Activated naive CD8-positive, alpha-beta T cell treated with anti-CD3 and anti-CD28 coated beads, Interleukin-2, amount 50 U/mL, for 24 hours (primary cell): ENCODE measurements around the gene ADCY5.
A peak's percentile ranks its signal among the peaks of the same experiment; 100 is the strongest.

ENCODE experiments used
- ATAC-seq: fragments of 150-1000 bp; cut with Tn5 transposase; one replicate; pipeline ENCODE4 v1.10.0; 2021
- DNase-seq: peaks from one replicate; pipeline ENCODE4 v3.0.0; 2021
- H3K27ac Mint-ChIP-seq: one replicate; pipeline ENCODE4 v1.8.0; 2021; ENCODE audit warnings: mild to moderate bottlenecking, mixed read lengths
- H3K27me3 Mint-ChIP-seq: one replicate; pipeline ENCODE4 v1.8.0; 2021; ENCODE audit warnings: mixed read lengths
- H3K36me3 Mint-ChIP-seq: one replicate; pipeline ENCODE4 v1.8.0; 2021; ENCODE audit warnings: low read depth, mixed read lengths
- H3K4me1 Mint-ChIP-seq: one replicate; pipeline ENCODE4 v1.8.0; 2021; ENCODE audit warnings: mixed read lengths
- H3K4me3 Mint-ChIP-seq: one replicate; pipeline ENCODE4 v1.8.0; 2021; ENCODE audit warnings: mild to moderate bottlenecking, moderate library complexity, mixed read lengths
- H3K9me3 Mint-ChIP-seq: one replicate; pipeline ENCODE4 v1.8.0; 2021; ENCODE audit warnings: mixed read lengths

Gene ADCY5

DNA sequence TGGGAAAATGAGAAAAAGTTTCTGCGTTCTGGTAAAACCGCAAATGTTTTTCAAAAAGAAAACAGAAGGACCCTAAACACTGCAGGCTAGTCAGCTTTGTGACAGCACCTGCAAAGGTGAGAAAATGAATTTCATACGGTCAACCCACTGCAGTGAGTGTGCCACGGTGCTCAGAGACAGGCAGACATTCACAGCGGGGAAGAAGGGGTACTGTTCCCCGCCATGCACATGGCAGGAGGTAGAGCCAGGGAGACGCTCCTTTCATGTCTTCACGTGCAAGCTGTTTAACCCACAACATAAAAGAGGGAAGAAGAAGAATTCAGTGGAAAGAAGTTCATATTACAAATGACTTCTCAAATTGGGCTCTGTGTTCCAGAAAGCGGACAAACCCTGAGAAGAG, 137.7 kb downstream of the ADCY5 start:
- no peak for ATAC-seq
- no peak for DNase-seq
- Mint-ChIP-seq H3K4me1 (no peaks in the 10 kb centered on the region), H3K27me3 (peaks cover 7% of the 10 kb centered on the region), H3K27ac (no peak overlapping the region), H3K4me3 (no peak overlapping the region), H3K9me3 (no peaks in the 10 kb centered on the region), H3K36me3 (no peaks in the 10 kb centered on the region)

DNA sequence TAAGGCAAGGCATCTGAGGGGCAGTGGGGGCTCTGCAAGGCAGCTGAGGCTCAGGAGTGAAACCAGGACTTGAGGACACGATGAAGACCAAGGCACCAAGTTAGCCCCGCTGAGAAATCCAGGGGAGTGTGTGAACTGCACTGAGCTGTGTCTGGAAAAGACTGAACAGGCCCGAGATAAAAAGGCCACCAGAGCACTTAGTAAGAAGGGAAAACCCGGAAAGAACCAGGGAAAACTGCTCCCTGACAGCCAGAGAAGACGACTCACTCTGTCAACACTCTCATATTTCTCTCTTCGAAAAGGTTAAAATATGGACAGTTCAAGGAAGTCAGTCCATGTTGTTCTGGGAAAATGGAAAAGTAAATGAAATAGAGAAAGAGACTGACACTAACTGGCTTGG, 138.1 kb downstream of the ADCY5 start:
- Mint-ChIP-seq H3K4me3 (no peak overlapping the region), H3K27ac (no peak overlapping the region), H3K27me3 (peaks cover 5% of the 10 kb centered on the region), H3K4me1 (no peaks in the 10 kb centered on the region), H3K36me3 (no peaks in the 10 kb centered on the region), H3K9me3 (no peaks in the 10 kb centered on the region)
- no peak for ATAC-seq
- DNase-seq = no peak

DNA sequence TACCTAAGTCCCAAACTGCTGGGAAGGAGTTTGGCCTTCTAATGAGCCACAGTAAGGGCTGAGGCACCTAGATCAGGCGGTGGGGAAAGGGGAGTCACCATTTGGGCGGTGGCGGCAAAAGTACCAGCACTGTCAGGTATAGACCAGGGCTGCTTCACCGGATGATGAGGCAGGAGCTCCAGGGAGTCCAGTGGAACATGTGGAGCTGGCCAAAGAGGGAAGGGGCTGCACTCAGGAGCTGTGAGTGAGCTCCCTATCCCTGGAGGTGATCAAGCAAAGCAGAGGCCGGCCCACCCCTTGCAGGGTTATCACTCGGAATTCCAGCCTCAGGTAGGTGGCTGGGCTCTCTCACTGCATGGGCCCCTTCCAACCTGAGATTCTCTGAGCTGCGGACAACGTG, 138.7 kb downstream of the ADCY5 start:
- peaks cover 4% of the 10 kb centered on the region for H3K27me3 Mint-ChIP-seq
- no peak overlapping the region for H3K4me3 Mint-ChIP-seq
- H3K27ac Mint-ChIP-seq = no peak overlapping the region
- no peaks in the 10 kb centered on the region for H3K9me3 Mint-ChIP-seq
- no peaks in the 10 kb centered on the region for H3K36me3 Mint-ChIP-seq
- no peaks in the 10 kb centered on the region for H3K4me1 Mint-ChIP-seq
- no peak for DNase-seq
- no peak for ATAC-seq

GRCh38 chr3:123307064-123307463, 141.8 kb downstream of the ADCY5 start:
- H3K9me3 Mint-ChIP-seq = no peaks in the 10 kb centered on the region
- H3K36me3 Mint-ChIP-seq = no peaks in the 10 kb centered on the region
- DNase-seq = no peak
- H3K4me3 Mint-ChIP-seq = no peak overlapping the region
- ATAC-seq = no peak
- H3K27ac Mint-ChIP-seq = no peak overlapping the region
- H3K4me1 Mint-ChIP-seq = no peaks in the 10 kb centered on the region
- H3K27me3 Mint-ChIP-seq = no peaks in the 10 kb centered on the region

DNA sequence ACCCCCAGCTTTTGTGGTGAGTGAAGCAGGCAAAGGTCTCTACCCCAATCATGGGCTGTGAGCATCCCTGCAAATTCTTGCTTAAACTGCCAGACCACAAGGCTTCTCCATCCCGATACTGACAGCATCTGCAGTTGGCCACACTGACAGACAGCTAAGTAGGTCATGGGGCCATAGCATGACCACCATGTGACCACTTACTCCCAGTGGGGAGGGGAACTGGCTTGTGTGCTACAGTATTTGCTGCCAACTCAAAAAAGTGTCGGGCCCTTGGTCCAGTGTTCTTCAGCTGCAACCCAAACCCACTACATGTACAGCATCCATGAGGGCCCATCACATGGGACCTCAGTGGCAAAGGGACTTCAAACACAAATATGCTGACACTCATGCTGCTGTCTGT, 143.7 kb downstream of the ADCY5 start:
- H3K9me3 Mint-ChIP-seq = no peaks in the 10 kb centered on the region
- H3K36me3 Mint-ChIP-seq = no peaks in the 10 kb centered on the region
- H3K27ac Mint-ChIP-seq = no peak overlapping the region
- H3K4me3 Mint-ChIP-seq = no peak overlapping the region
- H3K27me3 Mint-ChIP-seq = no peaks in the 10 kb centered on the region
- ATAC-seq (no peak), DNase-seq (no peak)
- no peaks in the 10 kb centered on the region for H3K4me1 Mint-ChIP-seq

DNA sequence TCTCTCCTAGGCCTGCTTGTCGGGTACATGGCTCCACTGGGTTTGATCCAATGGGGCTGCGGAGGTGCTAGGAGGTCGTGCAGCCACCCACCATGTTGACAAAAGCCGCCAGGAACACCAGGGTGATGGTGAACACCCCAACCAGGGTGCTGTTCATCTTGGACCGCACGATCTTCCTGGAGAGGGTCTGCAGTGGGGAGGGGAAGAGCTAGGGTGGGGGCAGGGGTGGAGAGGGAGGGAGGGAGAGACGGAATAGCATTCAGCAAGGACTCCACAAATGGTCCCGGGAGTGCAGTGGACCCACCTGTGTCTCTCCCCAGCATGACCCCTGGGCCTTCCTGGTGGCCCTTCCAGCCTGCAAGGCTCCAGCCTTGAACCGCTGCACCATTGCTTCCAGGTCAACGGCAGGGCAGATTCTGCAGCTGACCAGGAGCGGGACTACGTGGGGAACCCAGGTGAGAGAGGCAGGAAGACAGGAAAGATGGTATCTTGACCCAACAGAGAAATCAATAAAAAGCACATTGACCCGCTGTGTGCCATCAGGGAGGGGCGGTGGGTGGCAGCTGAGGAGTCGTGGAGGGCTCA, 144.8 kb downstream of the ADCY5 start:
- Mint-ChIP-seq H3K4me1 (no peaks in the 10 kb centered on the region), H3K4me3 (no peak overlapping the region), H3K36me3 (no peaks in the 10 kb centered on the region), H3K27ac (no peak overlapping the region), H3K9me3 (no peaks in the 10 kb centered on the region), H3K27me3 (no peaks in the 10 kb centered on the region)
- no peak for DNase-seq
- ATAC-seq = no peak

GRCh38 chr3:123302961-123303360, 145.9 kb downstream of the ADCY5 start:
- Mint-ChIP-seq H3K27ac (no peak overlapping the region), H3K27me3 (no peaks in the 10 kb centered on the region), H3K4me1 (no peaks in the 10 kb centered on the region), H3K4me3 (no peak overlapping the region), H3K9me3 (no peaks in the 10 kb centered on the region), H3K36me3 (no peaks in the 10 kb centered on the region)
- DNase-seq (no peak), ATAC-seq (peak; percentile 17)

DNA sequence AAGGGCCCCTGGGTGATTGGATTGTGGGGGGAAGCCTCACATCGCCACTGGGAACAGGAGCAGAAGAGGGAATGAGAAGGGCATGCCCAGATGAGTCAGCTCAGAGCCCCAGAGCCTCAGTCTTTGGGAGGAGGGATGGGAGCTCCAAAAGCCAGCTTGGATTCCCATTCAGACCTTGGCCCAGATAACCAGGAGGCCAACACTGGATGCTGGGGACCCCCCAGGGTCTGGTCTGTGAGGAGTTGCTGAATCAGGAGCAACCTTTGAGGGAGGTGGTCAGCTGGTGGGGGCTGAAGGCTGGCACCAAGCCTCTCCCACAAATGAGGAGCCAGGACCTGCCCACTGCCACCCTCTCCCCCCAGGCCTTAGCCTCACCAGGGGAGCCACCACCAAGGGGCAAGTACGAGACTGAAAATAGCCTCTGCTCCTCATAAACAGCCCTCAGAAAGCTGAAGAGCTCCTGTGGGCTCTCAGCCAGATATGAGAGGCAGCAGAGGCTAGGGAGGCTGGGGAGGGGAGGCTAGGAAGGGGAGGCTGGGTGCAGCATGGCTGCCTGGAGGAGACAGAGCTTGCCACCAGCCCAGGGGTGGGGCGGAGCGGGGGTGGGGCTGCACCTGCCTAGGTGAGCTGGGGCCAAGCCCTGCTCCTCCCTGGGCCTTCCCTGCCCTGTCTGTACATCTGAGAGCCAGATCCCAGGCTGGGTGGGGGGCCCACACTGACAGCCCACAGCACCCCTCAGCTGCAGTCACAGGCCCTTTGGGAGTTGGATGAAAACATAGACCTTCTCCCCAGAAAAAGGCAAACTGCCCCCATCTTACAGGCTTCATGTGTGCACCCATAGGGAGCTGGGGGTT, 147.3 kb downstream of the ADCY5 start:
- ATAC-seq (no peak), DNase-seq (no peak)
- no peak overlapping the region for H3K27ac Mint-ChIP-seq
- H3K9me3 Mint-ChIP-seq = no peaks in the 10 kb centered on the region
- no peaks in the 10 kb centered on the region for H3K27me3 Mint-ChIP-seq
- no peak overlapping the region for H3K4me3 Mint-ChIP-seq
- H3K36me3 Mint-ChIP-seq = no peaks in the 10 kb centered on the region
- H3K4me1 Mint-ChIP-seq = no peaks in the 10 kb centered on the region

GRCh38 chr3:123300583-123300982, 148.3 kb downstream of the ADCY5 start:
- Mint-ChIP-seq H3K9me3 (no peaks in the 10 kb centered on the region), H3K36me3 (no peaks in the 10 kb centered on the region), H3K27me3 (no peaks in the 10 kb centered on the region), H3K4me3 (no peak overlapping the region), H3K4me1 (no peaks in the 10 kb centered on the region), H3K27ac (no peak overlapping the region)
- ATAC-seq = no peak
- no peak for DNase-seq

- DNase-seq (no peak), ATAC-seq (no peak)
- H3K27ac Mint-ChIP-seq = no peak overlapping the region
- no peaks in the 10 kb centered on the region for H3K4me1 Mint-ChIP-seq
- H3K9me3 Mint-ChIP-seq = no peaks in the 10 kb centered on the region
- H3K4me3 Mint-ChIP-seq = no peak overlapping the region
- no peaks in the 10 kb centered on the region for H3K27me3 Mint-ChIP-seq
- no peaks in the 10 kb centered on the region for H3K36me3 Mint-ChIP-seq
Observed at GRCh38 chr3:123300056-123300455, 148.8 kb downstream of the ADCY5 start.

DNA sequence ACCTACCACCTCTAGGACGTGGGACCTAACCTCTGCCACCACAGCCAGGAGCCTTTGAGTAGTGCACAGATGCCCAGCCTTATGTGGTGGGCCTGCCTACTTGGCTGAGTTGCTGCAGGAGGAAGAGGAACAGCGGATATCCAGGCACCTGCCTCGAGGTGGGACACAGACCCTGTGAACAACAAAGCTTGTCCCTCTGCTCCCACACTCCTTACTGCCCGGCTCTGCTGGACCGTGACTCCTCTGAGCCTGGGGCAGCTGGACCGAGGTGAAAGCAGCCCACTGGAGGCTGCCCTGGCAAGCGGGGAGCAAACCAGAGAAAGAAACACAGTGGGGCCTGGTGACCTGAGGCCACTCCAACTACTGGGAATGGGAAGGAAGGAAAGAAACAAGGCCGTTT, 149.3 kb downstream of the ADCY5 start:
- Mint-ChIP-seq H3K4me1 (no peaks in the 10 kb centered on the region), H3K4me3 (no peak overlapping the region), H3K27ac (no peak overlapping the region), H3K9me3 (no peaks in the 10 kb centered on the region), H3K36me3 (no peaks in the 10 kb centered on the region), H3K27me3 (no peaks in the 10 kb centered on the region)
- DNase-seq = no peak
- ATAC-seq = no peak

- Mint-ChIP-seq H3K9me3 (no peaks in the 10 kb centered on the region), H3K4me3 (no peak overlapping the region), H3K4me1 (no peaks in the 10 kb centered on the region), H3K36me3 (no peaks in the 10 kb centered on the region), H3K27me3 (no peaks in the 10 kb centered on the region), H3K27ac (no peak overlapping the region)
- DNase-seq (no peak), ATAC-seq (no peak)
Observed at GRCh38 chr3:123298903-123299302, 150.0 kb downstream of the ADCY5 start.

- Mint-ChIP-seq H3K9me3 (no peaks in the 10 kb centered on the region), H3K27ac (no peak overlapping the region), H3K36me3 (no peaks in the 10 kb centered on the region), H3K4me1 (no peaks in the 10 kb centered on the region), H3K27me3 (no peaks in the 10 kb centered on the region), H3K4me3 (no peak overlapping the region)
- DNase-seq (no peak), ATAC-seq (no peak)
Observed at GRCh38 chr3:123297627-123297899, 151.3 kb downstream of the ADCY5 start.

- H3K9me3 Mint-ChIP-seq = no peaks in the 10 kb centered on the region
- no peaks in the 10 kb centered on the region for H3K4me1 Mint-ChIP-seq
- H3K4me3 Mint-ChIP-seq = no peak overlapping the region
- H3K27ac Mint-ChIP-seq = no peak overlapping the region
- no peak for DNase-seq
- H3K36me3 Mint-ChIP-seq = no peaks in the 10 kb centered on the region
- H3K27me3 Mint-ChIP-seq = no peaks in the 10 kb centered on the region
- ATAC-seq = no peak
Observed at GRCh38 chr3:123296836-123297626, 151.9 kb downstream of the ADCY5 start.

DNA sequence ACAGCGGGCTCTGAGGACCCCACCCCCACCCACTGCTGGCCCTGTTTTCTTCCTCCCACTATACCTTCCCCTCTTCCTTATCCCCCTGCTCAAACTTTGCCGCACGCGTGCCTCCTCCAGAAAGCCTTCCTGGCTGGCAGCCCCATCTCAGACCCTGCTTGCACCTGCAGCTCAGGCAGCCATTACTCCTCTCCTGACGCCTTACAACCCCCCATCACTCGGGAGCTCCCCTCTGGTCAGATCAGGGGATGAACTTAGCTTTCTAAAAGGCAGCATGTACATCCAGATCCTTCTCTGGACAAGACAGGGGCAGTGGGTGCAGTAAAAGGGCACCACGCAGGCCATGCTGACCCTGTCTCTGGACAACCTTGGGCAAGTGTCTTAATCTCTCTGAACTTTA, 152.6 kb downstream of the ADCY5 start:
- no peak for DNase-seq
- Mint-ChIP-seq H3K4me1 (no peaks in the 10 kb centered on the region), H3K9me3 (no peaks in the 10 kb centered on the region), H3K4me3 (no peak overlapping the region), H3K27me3 (no peaks in the 10 kb centered on the region), H3K27ac (no peak overlapping the region), H3K36me3 (no peaks in the 10 kb centered on the region)
- ATAC-seq = no peak
